HL-60 (cell line): Measurements from ENCODE around the gene ZBTB7C.

Experiments used
- DNase-seq, 2 experiments: peaks; one replicate each; pipeline ENCODE4 v3.0.0-alpha.2; 2010 to 2020; ENCODE audit warnings: low read depth in 1 of 2, low spot score in 1 of 2
- H3K27ac ChIP-seq: fragments of 250-450 bp; sonication (Bioruptor Pico); replicated peaks from 2 replicates; pipeline ENCODE4 v1.5.1; 2020; ENCODE audit warnings: mild to moderate bottlenecking, moderate library complexity
- H3K27me3 ChIP-seq: fragments of 250-450 bp; sonication (Bioruptor Pico); 2 replicates; pipeline ENCODE4 v1.5.1; 2021; ENCODE audit warnings: mild to moderate bottlenecking, moderate library complexity; ENCODE audit not compliant: insufficient read depth, poor library complexity, severe bottlenecking
- H3K4me3 ChIP-seq: replicated peaks from 2 replicates; pipeline ENCODE4 v1.5.1; 2011; ENCODE audit warnings: mild to moderate bottlenecking, control low read depth, low read length; ENCODE audit not compliant: insufficient read depth
- CTCF ChIP-seq: IDR thresholded peaks from one replicate; pipeline ENCODE4 v1.5.1; 2011; ENCODE audit warnings: low read length, control low read depth, inconsistent platforms; ENCODE audit not compliant: insufficient read depth
- GABPA ChIP-seq: IDR thresholded peaks from 2 replicates; pipeline ENCODE4 v1.6.1; 2012; ENCODE audit warnings: low read depth
- POLR2AphosphoS5 ChIP-seq: IDR thresholded peaks from 2 replicates; pipeline ENCODE4 v1.6.1; 2012; ENCODE audit warnings: low read depth
- REST ChIP-seq: IDR thresholded peaks from 2 replicates; pipeline ENCODE4 v1.6.1; 2012; ENCODE audit warnings: low read depth; ENCODE audit not compliant: insufficient replicate concordance
- SPI1 ChIP-seq: IDR thresholded peaks from 2 replicates; pipeline ENCODE4 v1.6.1; 2012; ENCODE audit warnings: low read depth, mild to moderate bottlenecking, borderline replicate concordance

Gene ZBTB7C

GRCh38 chr18:48402953-48403352 lies 6.2 kb downstream of the ZBTB7C start:
- no peak for TF ChIP-seq POLR2AphosphoS5
- TF ChIP-seq REST: no peak
- TF ChIP-seq CTCF: no peak
- no peak for TF ChIP-seq SPI1
- no peak for TF ChIP-seq GABPA
- no peak for DNase-seq

GRCh38 chr18:48399303-48400075 lies 9.7 kb downstream of the ZBTB7C start:
- Histone ChIP-seq H3K4me3 (no peak overlapping the region), H3K27me3 (peaks cover 48% of the 10 kb centered on the region), H3K27ac (no peak overlapping the region)
- TF ChIP-seq GABPA: no peak
- no peak for TF ChIP-seq POLR2AphosphoS5
- no peak for TF ChIP-seq SPI1
- TF ChIP-seq CTCF: no peak
- no peak for TF ChIP-seq REST
- no peak for DNase-seq

More at GRCh38 chr18:48402953-48403352, 6.2 kb downstream of the ZBTB7C start:
- Histone ChIP-seq H3K27ac (no peak overlapping the region), H3K4me3 (no peak overlapping the region), H3K27me3 (peaks cover 49% of the 10 kb centered on the region)

GRCh38 chr18:48398074-48398473 lies 11.1 kb downstream of the ZBTB7C start:
- Histone ChIP-seq H3K4me3 (no peak overlapping the region), H3K27me3 (peaks cover 50% of the 10 kb centered on the region), H3K27ac (no peak overlapping the region)
- no peak for DNase-seq
- TF ChIP-seq CTCF (no peak), SPI1 (no peak), GABPA (no peak), REST (no peak), POLR2AphosphoS5 (no peak)
